AG09309 (cell line): ENCODE results near the gene BABAM2.

Experiments used
- DNase-seq: peaks from one replicate; pipeline ENCODE4 v3.0.0-alpha.2; 2010; ENCODE audit warnings: low read depth
- H3K4me3 ChIP-seq: 2 replicates; pipeline ENCODE4 v1.5.1; 2011; ENCODE audit warnings: mild to moderate bottlenecking, low read depth, low read length, moderate library complexity; ENCODE audit not compliant: control insufficient read depth
- CTCF ChIP-seq: IDR thresholded peaks from 2 replicates; pipeline ENCODE4 v1.5.1; 2011; ENCODE audit warnings: mild to moderate bottlenecking, low read depth, low read length, inconsistent platforms; ENCODE audit not compliant: insufficient read depth, control insufficient read depth; ENCODE audit errors: missing control alignments

BABAM2 gene

GRCh38 chr2:28283861-28284260, 393.3 kb downstream of the BABAM2 start:
- TF ChIP-seq CTCF, result no peak
- H3K4me3 ChIP-seq, result no peak overlapping the region

GRCh38 chr2:28286678-28287077, 396.1 kb downstream of the BABAM2 start:
- no peak for DNase-seq
- H3K4me3 ChIP-seq, result no peak overlapping the region
- no peak for TF ChIP-seq CTCF

More at GRCh38 chr2:28283861-28284260, 393.3 kb downstream of the BABAM2 start:
- DNase-seq, result no peak

- no peak overlapping the region for H3K4me3 ChIP-seq
- no peak for TF ChIP-seq CTCF
- DNase-seq, result peak; percentile 64
These were observed 396.9 kb downstream of the BABAM2 start for GRCh38 chr2:28287256-28287915.

- TF ChIP-seq CTCF, result no peak
- no peak for DNase-seq
- H3K4me3 ChIP-seq, result no peak overlapping the region
These were observed 398.1 kb downstream of the BABAM2 start for GRCh38 chr2:28288620-28289019.

- DNase-seq, result no peak
- no peak overlapping the region for H3K4me3 ChIP-seq
- TF ChIP-seq CTCF, result no peak
These were observed 401.4 kb downstream of the BABAM2 start for GRCh38 chr2:28291811-28292440.

- no peak for DNase-seq
- no peak overlapping the region for H3K4me3 ChIP-seq
- no peak for TF ChIP-seq CTCF
These were observed 402.0 kb downstream of the BABAM2 start for GRCh38 chr2:28292491-28292890.
